SKM-1 treated with dmso at 0.1 percent for 144 hours (cell line): ENCODE measurements around the gene ITGB5.

ENCODE experiments used
- DNase-seq: peaks from one replicate; lab custom pipeline; 2025; ENCODE audit not compliant: unreplicated experiment; lab: John Stamatoyannopoulos, UW

ITGB5 gene

GRCh38 chr3:124815781-124816180 is 71.4 kb downstream of the ITGB5 start:
- DNase-seq: peak; percentile 32

DNA sequence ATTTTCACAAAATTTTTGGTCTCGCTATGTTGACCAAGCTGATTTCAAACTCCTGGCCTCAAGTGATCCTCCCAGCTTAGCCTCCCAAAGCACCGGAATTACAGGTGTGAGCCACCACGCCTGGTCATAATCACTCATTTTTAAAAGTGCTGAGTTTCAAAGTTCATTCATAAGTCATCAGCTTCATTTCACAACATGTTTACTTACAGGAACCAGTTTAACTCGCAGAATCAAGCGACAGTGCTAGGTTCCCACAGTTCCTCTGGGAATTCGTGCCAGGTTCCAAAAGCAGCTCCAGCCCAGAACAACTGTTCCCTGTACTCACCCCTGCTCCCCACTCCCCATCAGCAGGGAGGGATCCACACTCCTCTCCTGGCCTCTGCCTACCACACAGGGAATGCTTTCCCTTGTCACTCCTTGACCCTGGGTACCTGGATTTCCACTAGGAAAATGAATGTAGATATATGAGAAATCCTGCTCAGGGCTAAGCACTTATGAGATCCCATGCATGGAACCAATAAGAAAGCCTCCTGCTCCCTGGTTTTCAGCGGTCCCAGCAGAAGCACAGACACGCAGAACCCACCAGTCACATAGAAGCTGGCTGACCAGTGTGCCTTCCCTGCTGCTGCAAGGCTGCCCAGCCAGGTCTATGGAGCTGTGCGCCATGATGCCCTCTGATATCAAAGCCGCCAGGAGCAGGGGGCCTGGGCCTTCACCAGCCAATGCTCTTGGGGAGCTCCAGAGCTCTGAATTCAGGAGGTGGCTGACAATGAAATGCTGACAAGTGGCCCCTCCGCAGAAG is 72.3 kb downstream of the ITGB5 start:
- no peak for DNase-seq

- no peak for DNase-seq
These were observed 73.6 kb downstream of the ITGB5 start for GRCh38 chr3:124813541-124813940.

GRCh38 chr3:124812291-124813265 is 74.6 kb downstream of the ITGB5 start:
- DNase-seq: no peak

DNA sequence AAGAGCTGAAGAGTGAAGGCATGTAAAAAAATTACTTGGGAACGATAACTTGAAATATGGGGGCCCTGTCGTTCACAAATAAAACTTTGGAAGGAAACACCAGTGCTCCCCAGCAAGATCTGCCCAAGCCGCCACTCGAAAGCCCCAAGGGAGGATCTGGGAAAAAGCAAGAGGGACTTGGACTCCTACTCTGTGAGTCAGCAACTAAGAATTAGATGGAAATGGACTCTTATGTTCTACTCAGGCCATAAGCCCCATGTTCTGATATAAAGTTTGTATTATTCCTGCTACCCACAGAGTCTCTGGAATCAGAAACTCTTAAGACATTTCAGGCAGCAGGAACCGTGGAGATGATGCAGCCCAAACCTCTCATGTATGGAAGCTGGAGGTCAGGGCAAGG is 75.7 kb downstream of the ITGB5 start:
- DNase-seq: no peak

DNA sequence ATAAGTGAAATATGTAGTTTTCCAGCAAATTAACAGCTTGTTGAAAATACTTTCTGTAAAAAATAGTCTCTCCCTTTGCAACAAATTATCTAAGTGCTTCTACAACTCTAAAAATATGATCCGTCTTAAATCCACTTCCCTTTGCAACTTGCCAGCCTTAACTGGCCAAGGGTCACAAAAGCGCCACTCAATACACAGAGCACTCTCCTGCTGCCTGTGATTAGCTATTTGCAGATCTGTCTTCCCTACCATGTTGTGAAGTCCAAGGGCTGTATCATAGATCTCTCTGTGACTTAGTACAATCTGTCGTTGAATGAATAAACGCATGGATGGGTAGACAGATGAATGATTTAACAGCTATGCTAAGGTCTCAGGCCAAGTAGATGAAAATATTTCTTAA is 76.2 kb downstream of the ITGB5 start:
- DNase-seq: no peak

GRCh38 chr3:124809039-124809438 is 78.1 kb downstream of the ITGB5 start:
- no peak for DNase-seq

- DNase-seq: no peak
These were observed 81.5 kb downstream of the ITGB5 start for GRCh38 chr3:124805671-124806070.

DNA sequence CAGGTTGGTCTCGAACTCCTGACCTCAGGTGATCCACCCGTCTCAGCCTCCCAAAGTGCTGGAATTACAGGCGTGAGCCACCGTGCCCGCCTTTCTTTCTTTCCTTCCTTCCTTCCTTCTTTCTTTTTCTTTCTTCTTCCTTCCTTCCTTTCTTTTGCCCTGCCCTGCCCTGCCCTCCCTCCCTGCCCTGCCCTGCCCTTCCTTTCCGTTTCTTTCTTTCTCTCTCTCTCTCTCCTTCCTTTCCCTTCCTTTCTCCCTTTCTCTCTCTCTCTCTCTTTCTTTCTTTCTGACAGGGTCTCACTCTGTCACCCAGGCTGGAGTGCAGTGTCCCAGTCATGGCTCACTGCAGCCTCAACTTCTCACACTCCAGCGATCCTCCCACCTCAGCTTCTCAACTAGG is 82.3 kb downstream of the ITGB5 start:
- no peak for DNase-seq

- no peak for DNase-seq
These were observed 84.5 kb downstream of the ITGB5 start for GRCh38 chr3:124802702-124803101.

GRCh38 chr3:124802061-124802698 is 85.0 kb downstream of the ITGB5 start:
- no peak for DNase-seq

DNA sequence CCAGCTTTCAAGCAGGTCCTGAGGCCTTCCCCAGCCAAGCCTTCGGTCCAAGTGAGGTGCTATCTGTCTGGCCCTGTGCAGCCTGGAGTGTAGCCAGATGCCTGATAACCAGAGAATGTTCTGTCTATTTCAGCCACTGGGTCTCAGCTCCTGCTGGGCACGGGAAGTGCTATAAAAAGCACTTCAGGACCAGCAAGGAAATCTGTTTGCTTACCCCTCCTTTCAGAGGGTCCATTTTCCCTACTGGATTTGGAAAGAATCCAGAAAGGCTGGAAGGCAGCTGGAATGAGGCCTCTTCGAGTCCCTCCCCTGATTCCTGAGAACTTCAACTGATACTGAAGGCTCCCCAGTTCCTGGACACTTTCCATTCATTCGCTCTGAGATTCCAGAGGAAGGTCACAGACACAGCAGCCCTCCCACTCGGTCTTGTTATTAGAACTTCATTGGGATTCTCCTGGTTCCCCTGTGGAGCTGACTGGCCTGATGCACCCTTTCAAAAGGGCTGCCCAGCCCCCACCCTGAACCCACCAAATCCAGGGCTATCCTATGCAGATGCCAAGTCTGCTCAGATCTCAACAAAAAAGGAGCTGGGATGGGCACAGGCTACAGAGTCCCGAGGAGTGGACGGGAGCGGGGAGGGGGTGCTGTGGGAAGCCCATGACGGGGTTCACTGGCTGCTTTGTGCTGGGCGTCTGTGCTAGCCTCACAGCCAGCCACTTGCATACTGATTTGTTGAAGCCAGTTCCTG is 86.5 kb downstream of the ITGB5 start:
- no peak for DNase-seq

- DNase-seq: no peak
These were observed 87.1 kb downstream of the ITGB5 start for GRCh38 chr3:124800076-124800475.

DNA sequence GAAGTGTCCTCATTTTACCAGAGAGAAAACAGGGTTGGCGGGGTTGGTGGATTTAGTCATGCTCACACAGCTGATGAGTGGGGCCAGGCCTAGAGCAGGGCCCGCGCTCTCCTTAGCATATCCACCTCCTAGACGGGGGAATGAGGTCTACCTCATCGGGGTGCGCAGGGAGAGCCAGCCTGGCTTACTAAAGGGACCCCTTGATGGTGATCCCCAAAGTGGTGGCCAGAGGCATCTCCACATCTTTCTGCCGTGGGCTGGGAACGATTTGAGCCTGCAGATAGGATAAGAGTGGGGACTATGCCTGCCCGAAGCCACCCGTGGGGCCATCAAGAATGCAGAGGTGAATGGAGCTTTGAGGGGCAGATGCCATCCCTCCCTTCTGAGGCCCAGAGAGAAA is 87.5 kb downstream of the ITGB5 start:
- DNase-seq: no peak

- no peak for DNase-seq
These were observed 89.7 kb downstream of the ITGB5 start for GRCh38 chr3:124797426-124797945.

DNA sequence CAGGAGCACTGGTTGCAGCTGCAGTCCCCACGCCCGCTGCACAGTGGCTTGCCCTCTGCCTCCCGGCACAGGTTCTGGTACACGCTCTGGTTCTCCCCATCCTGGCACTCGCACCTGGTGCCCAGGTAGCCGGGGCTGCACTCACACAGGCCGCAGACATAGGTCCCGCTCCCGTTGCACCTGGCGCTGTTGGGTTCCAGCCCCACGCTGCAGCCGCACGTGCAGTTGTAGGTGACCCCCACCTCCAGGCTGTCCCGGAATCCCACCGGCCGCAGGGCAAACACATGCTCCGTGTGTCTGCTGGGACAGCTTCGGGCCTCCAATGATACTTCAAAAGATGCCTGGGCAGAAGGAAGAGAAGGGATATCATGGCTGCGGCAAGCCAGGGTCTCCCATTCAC is 90.7 kb downstream of the ITGB5 start:
- no peak for DNase-seq

DNA sequence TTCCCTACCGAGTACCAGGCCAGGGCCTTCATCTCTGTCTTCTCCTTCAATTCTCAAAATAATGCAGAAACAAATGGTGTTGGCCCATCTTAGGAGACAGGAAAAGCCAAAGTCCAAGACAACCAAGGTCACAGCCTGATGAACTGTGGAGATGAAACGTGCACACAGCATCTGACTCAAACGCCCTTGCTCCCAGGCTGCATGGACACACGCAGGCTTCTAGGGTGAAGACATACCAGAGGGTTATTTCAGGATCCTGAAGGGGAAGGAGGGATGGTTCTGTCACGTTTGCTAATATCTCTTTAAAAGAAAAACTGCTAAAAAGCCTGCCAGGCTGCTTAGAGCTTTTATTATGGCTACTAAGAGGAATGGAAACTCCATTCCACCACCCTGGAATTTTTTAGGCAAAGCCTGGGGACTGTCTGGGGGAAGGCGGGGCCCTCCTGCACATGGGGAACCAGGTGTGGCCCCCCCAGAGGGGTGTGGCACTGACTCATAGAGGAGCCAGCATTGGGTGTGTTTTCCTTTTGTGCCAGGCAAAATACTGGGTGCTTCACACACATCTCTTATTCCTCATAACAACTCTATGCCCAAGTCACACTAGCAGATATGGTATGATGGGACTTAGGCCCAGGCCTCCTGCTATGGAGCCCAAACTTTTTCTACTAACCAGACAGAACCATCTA is 94.0 kb downstream of the ITGB5 start:
- no peak for DNase-seq

GRCh38 chr3:124792341-124793040 is 94.7 kb downstream of the ITGB5 start:
- no peak for DNase-seq

- DNase-seq: no peak
These were observed 95.5 kb downstream of the ITGB5 start for GRCh38 chr3:124791639-124792151.
